Measurements from ENCODE around the gene ADAM15.

Gene ADAM15

DNA sequence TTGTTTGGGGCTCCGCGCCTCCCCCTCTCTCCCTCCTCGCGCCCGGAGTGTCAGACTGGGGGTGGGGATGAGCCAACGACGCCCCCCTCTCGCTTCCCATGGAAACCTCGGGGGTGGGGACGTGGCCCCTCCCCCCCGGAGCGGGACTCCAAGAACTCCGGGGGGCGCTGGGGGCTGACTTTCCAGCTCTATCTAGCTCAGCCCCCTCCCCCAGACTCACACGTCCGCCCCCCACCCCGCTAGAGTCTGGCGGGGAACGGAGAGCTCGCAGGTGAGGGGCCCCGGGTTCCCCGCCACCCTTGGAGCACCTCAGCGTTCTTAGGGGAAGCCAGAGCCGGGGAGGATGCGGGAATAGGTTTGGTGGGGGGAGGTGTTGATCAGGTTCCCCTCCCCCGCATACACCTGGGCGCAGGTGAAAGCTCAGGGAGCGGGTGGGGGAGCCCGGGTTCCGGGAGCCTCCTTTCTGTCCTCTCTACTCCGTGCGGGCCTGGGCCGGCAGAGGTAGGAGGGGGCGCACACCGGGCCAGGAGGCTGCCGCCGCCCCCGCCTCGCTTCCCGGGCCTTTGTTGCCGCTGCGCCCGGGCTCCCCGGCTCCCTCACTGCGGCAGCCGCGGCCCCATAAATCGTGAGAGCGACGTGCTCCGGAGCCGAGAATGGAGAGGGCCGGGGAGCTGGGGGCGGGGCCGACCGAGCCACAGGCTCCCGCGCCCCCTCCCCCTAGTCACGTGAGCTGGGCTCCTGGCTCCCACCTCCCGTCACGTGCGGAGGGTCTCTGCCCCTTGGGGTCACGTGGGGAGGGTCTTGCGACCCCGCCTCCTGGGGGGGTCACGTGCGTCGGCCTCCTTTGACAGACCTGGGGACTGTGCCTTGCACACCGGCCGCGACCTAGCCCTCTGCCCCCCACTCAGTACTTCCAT, 29.5 kb downstream of the ADAM15 start:
- DNase-seq (ENCODE audit: extremely low spot score) = peak; percentile 66
- TF ChIP-seq ELF4 (IDR thresholded peaks at IDR 0.05) = no peak
- TF ChIP-seq TARDBP (IDR thresholded peaks at IDR 0.05) = no peak
- no peak for TF ChIP-seq ZNF384 (IDR thresholded peaks at IDR 0.05)
- no peak for TF ChIP-seq NFRKB (IDR thresholded peaks at IDR 0.05)
- peak; percentile 92 for TF ChIP-seq L3MBTL2 (conservative IDR thresholded peaks at IDR 0.05)
- no peak for TF ChIP-seq BHLHE40 (IDR thresholded peaks at IDR 0.05; ENCODE audit: borderline replicate concordance)
- TF ChIP-seq FOXA1 (IDR thresholded peaks at IDR 0.05) = no peak
- no peak for TF ChIP-seq SP1 (IDR thresholded peaks at IDR 0.05)
- no peak for TF ChIP-seq CTBP1 (IDR thresholded peaks at IDR 0.05; ENCODE audit: borderline replicate concordance)
- 0 out of 2 replicates have a peak, but pooled peaks have one; percentile 62 for TF ChIP-seq FOXM1 (IDR thresholded peaks at IDR 0.05; ENCODE audit: borderline replicate concordance)
- no peak for TF ChIP-seq ARNT (IDR thresholded peaks at IDR 0.05)
- no peak for TF ChIP-seq FOXK2 (IDR thresholded peaks at IDR 0.05)
- no peak for TF ChIP-seq HDGF (IDR thresholded peaks at IDR 0.05; ENCODE audit: borderline replicate concordance)
- peak; percentile 93 for TF ChIP-seq PKNOX1 (IDR thresholded peaks at IDR 0.05)
- CTCF ChIA-PET = interaction anchor here (0.6 to 1.7 kb wide), 3 partner anchors 10 to 87 kb away, joined by 3 to 5 read pairs (median 4); no protein-coding TSS in a partner anchor
- POLR2A ChIA-PET = interaction anchor here (1.0 to 1.9 kb wide), 10 partner anchors 10 to 113 kb away, joined by 3 to 7 read pairs (median 4); partner anchors contain the start of genes ADAM15, DPM3 and KRTCAP2

DNA sequence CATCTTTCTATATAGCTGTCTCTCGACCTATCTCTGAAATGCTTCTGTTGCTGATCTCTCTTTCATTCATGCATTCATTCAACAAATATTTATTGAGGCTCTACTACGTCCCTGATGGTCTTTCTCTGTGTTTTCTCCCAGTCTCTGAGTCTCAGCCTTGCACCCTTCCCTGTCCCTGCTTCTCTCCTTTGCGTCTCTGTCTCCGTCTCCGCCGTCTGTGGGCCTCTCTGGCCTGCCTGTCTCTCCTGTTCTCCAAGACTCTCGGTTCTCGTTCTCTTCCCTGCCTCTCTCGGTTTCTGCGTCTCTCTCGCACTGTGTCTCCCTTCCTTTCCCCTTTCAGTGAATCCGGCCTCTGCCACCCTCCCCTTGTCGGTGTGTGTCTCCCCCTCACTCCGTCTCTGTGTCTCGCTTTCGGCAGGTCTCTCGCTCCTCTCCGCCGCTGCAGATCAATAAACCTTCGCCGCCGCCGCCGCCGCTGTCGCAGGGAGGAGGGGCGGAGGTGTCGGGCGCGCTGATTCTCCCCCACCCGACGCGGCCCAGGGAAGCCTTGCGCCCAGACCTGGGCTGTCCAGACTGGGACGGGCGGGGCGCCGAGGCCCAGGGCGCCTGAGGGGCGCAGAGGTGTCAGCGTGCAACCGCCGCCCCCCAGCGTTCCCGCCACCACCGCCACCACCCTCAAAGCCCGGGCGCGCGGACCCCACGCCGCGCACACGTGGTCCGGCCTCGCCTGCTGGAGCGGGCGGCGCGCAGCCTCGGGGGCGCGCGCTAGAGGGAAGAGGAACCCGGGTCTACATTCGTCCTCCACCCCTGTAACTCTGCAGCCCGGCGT, 30.6 kb downstream of the ADAM15 start:
- DNase-seq (ENCODE audit: extremely low spot score) = no peak
- POLR2A ChIA-PET = interaction anchor here (1.0 to 1.9 kb wide), 9 partner anchors 11 to 92 kb away, joined by 3 to 7 read pairs (median 5); partner anchors contain the start of genes ADAM15, DPM3 and KRTCAP2
- CTCF ChIA-PET = interaction anchor here (0.6 to 1.7 kb wide), 3 partner anchors 9 to 86 kb away, joined by 3 to 5 read pairs (median 4); no protein-coding TSS in a partner anchor
- TF ChIP-seq ARNT (IDR thresholded peaks at IDR 0.05) (no peak), L3MBTL2 (conservative IDR thresholded peaks at IDR 0.05) (0 out of 2 replicates have a peak, but pooled peaks have one; percentile 31)

DNA sequence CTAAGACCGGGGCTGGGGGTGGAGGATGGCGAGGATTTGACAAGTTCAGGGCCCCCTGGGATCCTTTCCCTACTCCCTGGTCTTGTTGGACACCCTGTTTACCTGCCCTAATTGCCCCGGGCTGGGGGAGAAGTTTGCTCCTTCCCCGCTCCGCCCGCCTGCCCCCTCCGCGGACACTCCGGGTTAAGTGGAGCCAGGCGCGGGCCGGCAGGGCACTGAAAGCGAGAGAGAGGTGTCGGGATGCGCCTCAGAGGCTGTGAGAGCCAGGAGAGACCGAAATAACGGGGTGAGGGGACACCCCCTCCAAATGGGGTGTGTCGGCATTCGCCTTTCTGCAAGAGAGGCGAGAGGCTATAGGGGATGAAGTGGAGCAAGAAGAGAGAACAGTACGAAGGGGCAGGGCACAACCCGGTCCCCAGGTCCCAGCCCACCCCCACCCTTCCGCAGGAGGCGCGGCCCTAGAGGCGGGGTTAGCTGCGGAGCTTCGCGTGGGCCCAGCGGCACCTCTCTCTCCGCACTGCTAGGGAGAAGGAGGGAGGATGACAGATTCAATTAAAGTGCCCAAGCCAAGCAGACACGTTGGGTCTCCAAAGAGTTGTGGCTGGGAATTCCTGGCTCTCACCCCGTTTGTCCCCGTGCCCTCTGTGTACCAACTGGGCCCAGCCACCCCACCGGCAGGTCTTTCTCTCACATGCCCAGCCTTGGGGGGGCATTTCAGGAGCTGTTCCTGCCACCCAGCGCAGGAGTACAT, 31.4 kb downstream of the ADAM15 start:
- ChIA-PET CTCF (interaction anchor here (0.7 kb wide), 1 partner anchor 20 kb away, joined by 3 read pairs; no protein-coding TSS in a partner anchor), POLR2A (interaction anchor here (1.0 kb wide), 1 partner anchor 91 kb away, joined by 3 read pairs; the partner anchor contains the start of gene KRTCAP2)
- TF ChIP-seq BHLHE40 (IDR thresholded peaks at IDR 0.05; ENCODE audit: borderline replicate concordance) (no peak), CTBP1 (IDR thresholded peaks at IDR 0.05; ENCODE audit: borderline replicate concordance) (no peak), SP1 (IDR thresholded peaks at IDR 0.05) (no peak), FOXM1 (IDR thresholded peaks at IDR 0.05; ENCODE audit: borderline replicate concordance) (no peak), L3MBTL2 (conservative IDR thresholded peaks at IDR 0.05) (no peak), NFRKB (IDR thresholded peaks at IDR 0.05) (no peak), ELF4 (IDR thresholded peaks at IDR 0.05) (no peak), SUZ12 (IDR thresholded peaks at IDR 0.05) (no peak), PKNOX1 (IDR thresholded peaks at IDR 0.05) (no peak), ZNF384 (IDR thresholded peaks at IDR 0.05) (no peak), FOXK2 (IDR thresholded peaks at IDR 0.05) (no peak)
- no peak for DNase-seq (ENCODE audit: extremely low spot score)

GRCh38 chr1:155083052-155083541, 32.0 kb downstream of the ADAM15 start:
- ChIA-PET CTCF (interaction anchor here (0.7 kb wide), 1 partner anchor 20 kb away, joined by 3 read pairs; no protein-coding TSS in a partner anchor), POLR2A (interaction anchor here (1.0 kb wide), 1 partner anchor 90 kb away, joined by 3 read pairs; the partner anchor contains the start of gene KRTCAP2)
- DNase-seq (ENCODE audit: extremely low spot score) = no peak
- TF ChIP-seq SUZ12 (IDR thresholded peaks at IDR 0.05) = no peak
- TF ChIP-seq SP1 (IDR thresholded peaks at IDR 0.05) = no peak
- no peak for TF ChIP-seq CTBP1 (IDR thresholded peaks at IDR 0.05; ENCODE audit: borderline replicate concordance)
- no peak for TF ChIP-seq L3MBTL2 (conservative IDR thresholded peaks at IDR 0.05)
- TF ChIP-seq LEF1 (IDR thresholded peaks at IDR 0.05; ENCODE audit: borderline replicate concordance) = no peak
- no peak for TF ChIP-seq ZNF384 (IDR thresholded peaks at IDR 0.05)
- TF ChIP-seq FOXK2 (IDR thresholded peaks at IDR 0.05) = no peak
- no peak for TF ChIP-seq BHLHE40 (IDR thresholded peaks at IDR 0.05; ENCODE audit: borderline replicate concordance)
- no peak for TF ChIP-seq FOXM1 (IDR thresholded peaks at IDR 0.05; ENCODE audit: borderline replicate concordance)
- TF ChIP-seq HDGF (IDR thresholded peaks at IDR 0.05; ENCODE audit: borderline replicate concordance) = no peak
- TF ChIP-seq ARNT (IDR thresholded peaks at IDR 0.05) = no peak
- no peak for TF ChIP-seq NFRKB (IDR thresholded peaks at IDR 0.05)
- TF ChIP-seq FOXA1 (IDR thresholded peaks at IDR 0.05) = no peak
- TF ChIP-seq TARDBP (IDR thresholded peaks at IDR 0.05) = no peak
- no peak for TF ChIP-seq PKNOX1 (IDR thresholded peaks at IDR 0.05)
- no peak for TF ChIP-seq ELF4 (IDR thresholded peaks at IDR 0.05)

All from HEK293T (cell line).